HG03442 (cell line): ENCODE results near the gene CCDC34.

Experiments used
- ATAC-seq: cut with Tn5 transposase; IDR thresholded peaks from one replicate; pipeline ENCODE4 v1.9.1; 2021; ENCODE audit warnings: mild to moderate bottlenecking, moderate library complexity; ENCODE audit not compliant: unreplicated experiment

Gene CCDC34

DNA sequence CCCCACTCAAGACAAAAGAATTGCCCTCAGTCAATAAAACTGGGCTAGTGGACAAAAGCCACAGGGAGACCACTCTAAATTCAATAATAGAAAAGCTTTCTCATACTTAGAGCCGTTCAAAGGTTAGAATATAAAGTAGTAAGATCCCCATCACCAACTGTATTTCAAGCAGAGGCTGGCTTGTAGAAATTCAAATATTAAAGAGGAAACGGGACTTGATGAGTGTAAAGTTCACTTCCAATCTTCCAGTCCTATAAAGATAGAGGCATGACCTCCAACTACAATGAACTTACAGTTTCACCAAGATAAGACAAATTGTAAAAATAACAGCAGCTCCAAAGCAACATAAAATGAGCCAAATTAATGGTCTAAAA, 70.4 kb downstream of the CCDC34 start:
- no peak for ATAC-seq

DNA sequence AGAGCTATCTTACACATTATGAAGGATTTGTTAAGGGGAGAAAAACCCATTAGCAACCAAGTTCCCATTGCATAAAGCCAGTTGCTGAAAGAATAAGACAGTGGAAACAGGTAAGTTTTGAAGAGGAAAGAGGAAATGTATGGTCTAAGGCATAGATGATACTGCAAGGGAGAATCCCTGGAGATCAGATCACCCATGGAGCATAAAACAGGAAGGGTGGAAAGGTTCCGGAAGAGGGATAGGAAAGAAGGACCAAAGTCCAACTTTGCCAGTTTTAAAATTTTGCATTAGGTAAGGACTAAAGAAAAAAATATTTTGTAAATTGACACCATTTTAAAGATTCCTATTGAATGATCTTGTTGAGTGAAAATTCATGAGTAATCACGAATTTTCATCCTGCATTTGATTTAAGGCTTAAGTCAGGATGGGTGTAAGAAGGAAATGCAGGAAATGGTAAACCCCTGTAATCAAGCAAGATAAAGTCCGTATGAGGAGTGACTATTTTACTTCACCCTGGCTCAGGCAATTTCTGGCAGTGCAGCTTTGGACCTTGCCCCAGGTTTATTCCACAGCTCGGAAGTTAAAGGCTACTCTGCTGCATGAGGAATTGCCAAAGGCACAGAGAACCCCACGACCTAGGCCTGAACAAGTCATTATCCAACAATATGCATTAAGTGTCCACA, 70.9 kb downstream of the CCDC34 start:
- no peak for ATAC-seq

GRCh38 chr11:27291302-27291889, 71.6 kb downstream of the CCDC34 start:
- no peak for ATAC-seq

- no peak for ATAC-seq
Measured at GRCh38 chr11:27290261-27291050, 72.6 kb downstream of the CCDC34 start.
